ES-I3 (cell line): Measurements from ENCODE around the gene DACH1.

ENCODE experiments used
- H3K36me3 ChIP-seq: 2 replicates; pipeline ENCODE4 v1.6.1; 2013; ENCODE audit warnings: mild to moderate bottlenecking, low read length, control low read depth, moderate library complexity; ENCODE audit not compliant: insufficient read depth
- H3K4me1 ChIP-seq: 2 replicates; pipeline ENCODE4 v1.6.1; 2013; ENCODE audit warnings: mild to moderate bottlenecking, control low read depth, low read length; ENCODE audit not compliant: insufficient read depth
- H3K9ac ChIP-seq: 2 replicates; pipeline ENCODE4 v1.6.1; 2013; ENCODE audit warnings: low read depth, mild to moderate bottlenecking, low read length, moderate library complexity
- H3K9me3 ChIP-seq: 2 replicates; pipeline ENCODE4 v1.6.1; 2013; ENCODE audit warnings: mild to moderate bottlenecking, low read length, moderate library complexity; ENCODE audit not compliant: control insufficient read depth, insufficient read depth

Gene DACH1

GRCh38 chr13:71515744-71516038 is 351.3 kb downstream of the DACH1 start:
- H3K4me1 ChIP-seq, result no peaks in the 10 kb centered on the region
- no peaks in the 10 kb centered on the region for H3K9me3 ChIP-seq
- no peaks in the 10 kb centered on the region for H3K36me3 ChIP-seq
- no peak overlapping the region for H3K9ac ChIP-seq

GRCh38 chr13:71514900-71515743 is 351.9 kb downstream of the DACH1 start:
- H3K9me3 ChIP-seq, result no peaks in the 10 kb centered on the region
- H3K4me1 ChIP-seq, result no peaks in the 10 kb centered on the region
- no peak overlapping the region for H3K9ac ChIP-seq
- H3K36me3 ChIP-seq, result no peaks in the 10 kb centered on the region

- no peaks in the 10 kb centered on the region for H3K9me3 ChIP-seq
- H3K9ac ChIP-seq, result no peak overlapping the region
- H3K4me1 ChIP-seq, result no peaks in the 10 kb centered on the region
- H3K36me3 ChIP-seq, result no peaks in the 10 kb centered on the region
Observed at GRCh38 chr13:71513411-71514033, 353.5 kb downstream of the DACH1 start.

GRCh38 chr13:71503781-71504180 is 363.2 kb downstream of the DACH1 start:
- H3K9me3 ChIP-seq, result no peaks in the 10 kb centered on the region
- H3K9ac ChIP-seq, result no peak overlapping the region
- no peaks in the 10 kb centered on the region for H3K36me3 ChIP-seq
- no peaks in the 10 kb centered on the region for H3K4me1 ChIP-seq

GRCh38 chr13:71499944-71500514 is 367.0 kb downstream of the DACH1 start:
- Histone ChIP-seq H3K9ac (no peak overlapping the region), H3K9me3 (no peaks in the 10 kb centered on the region), H3K36me3 (no peaks in the 10 kb centered on the region)

GRCh38 chr13:71499235-71499634 is 367.8 kb downstream of the DACH1 start:
- Histone ChIP-seq H3K4me1 (no peaks in the 10 kb centered on the region), H3K9ac (no peak overlapping the region), H3K9me3 (no peaks in the 10 kb centered on the region), H3K36me3 (no peaks in the 10 kb centered on the region)

More at GRCh38 chr13:71499944-71500514, 367.0 kb downstream of the DACH1 start:
- H3K4me1 ChIP-seq, result no peaks in the 10 kb centered on the region

GRCh38 chr13:71493189-71493588 is 373.8 kb downstream of the DACH1 start:
- no peak overlapping the region for H3K9ac ChIP-seq
- H3K36me3 ChIP-seq, result no peaks in the 10 kb centered on the region
- no peaks in the 10 kb centered on the region for H3K4me1 ChIP-seq
- H3K9me3 ChIP-seq, result no peaks in the 10 kb centered on the region

- Histone ChIP-seq H3K9me3 (no peaks in the 10 kb centered on the region), H3K36me3 (no peaks in the 10 kb centered on the region), H3K4me1 (no peaks in the 10 kb centered on the region), H3K9ac (no peak overlapping the region)
Observed at GRCh38 chr13:71492346-71492871, 374.6 kb downstream of the DACH1 start.

GRCh38 chr13:71491010-71491409 is 376.0 kb downstream of the DACH1 start:
- Histone ChIP-seq H3K4me1 (no peaks in the 10 kb centered on the region), H3K9me3 (no peaks in the 10 kb centered on the region), H3K36me3 (no peaks in the 10 kb centered on the region), H3K9ac (no peak overlapping the region)

- Histone ChIP-seq H3K9ac (no peak overlapping the region), H3K9me3 (no peaks in the 10 kb centered on the region), H3K36me3 (no peaks in the 10 kb centered on the region), H3K4me1 (no peaks in the 10 kb centered on the region)
Observed at GRCh38 chr13:71489041-71489440, 378.0 kb downstream of the DACH1 start.

GRCh38 chr13:71488201-71488600 is 378.8 kb downstream of the DACH1 start:
- Histone ChIP-seq H3K9me3 (no peaks in the 10 kb centered on the region), H3K4me1 (no peaks in the 10 kb centered on the region), H3K9ac (no peak overlapping the region), H3K36me3 (no peaks in the 10 kb centered on the region)

GRCh38 chr13:71485913-71486312 is 381.1 kb downstream of the DACH1 start:
- no peaks in the 10 kb centered on the region for H3K9me3 ChIP-seq
- H3K9ac ChIP-seq, result no peak overlapping the region
- H3K36me3 ChIP-seq, result no peaks in the 10 kb centered on the region
- no peaks in the 10 kb centered on the region for H3K4me1 ChIP-seq

GRCh38 chr13:71483733-71484132 is 383.3 kb downstream of the DACH1 start:
- no peaks in the 10 kb centered on the region for H3K4me1 ChIP-seq
- no peak overlapping the region for H3K9ac ChIP-seq
- H3K9me3 ChIP-seq, result no peaks in the 10 kb centered on the region
- no peaks in the 10 kb centered on the region for H3K36me3 ChIP-seq

GRCh38 chr13:71481501-71481900 is 385.5 kb downstream of the DACH1 start:
- Histone ChIP-seq H3K4me1 (no peaks in the 10 kb centered on the region), H3K9ac (no peak overlapping the region), H3K9me3 (no peaks in the 10 kb centered on the region), H3K36me3 (no peaks in the 10 kb centered on the region)

- Histone ChIP-seq H3K36me3 (no peaks in the 10 kb centered on the region), H3K9me3 (no peaks in the 10 kb centered on the region), H3K4me1 (no peaks in the 10 kb centered on the region), H3K9ac (no peak overlapping the region)
Observed at GRCh38 chr13:71481046-71481445, 386.0 kb downstream of the DACH1 start.
